Measurements from ENCODE around the gene NRROS.
"Not testable (repeated sequence)": the region's sequence is repeated elsewhere in the genome, so short reads cannot be mapped to it uniquely, and the experiment has no call there.

Gene NRROS

DNA sequence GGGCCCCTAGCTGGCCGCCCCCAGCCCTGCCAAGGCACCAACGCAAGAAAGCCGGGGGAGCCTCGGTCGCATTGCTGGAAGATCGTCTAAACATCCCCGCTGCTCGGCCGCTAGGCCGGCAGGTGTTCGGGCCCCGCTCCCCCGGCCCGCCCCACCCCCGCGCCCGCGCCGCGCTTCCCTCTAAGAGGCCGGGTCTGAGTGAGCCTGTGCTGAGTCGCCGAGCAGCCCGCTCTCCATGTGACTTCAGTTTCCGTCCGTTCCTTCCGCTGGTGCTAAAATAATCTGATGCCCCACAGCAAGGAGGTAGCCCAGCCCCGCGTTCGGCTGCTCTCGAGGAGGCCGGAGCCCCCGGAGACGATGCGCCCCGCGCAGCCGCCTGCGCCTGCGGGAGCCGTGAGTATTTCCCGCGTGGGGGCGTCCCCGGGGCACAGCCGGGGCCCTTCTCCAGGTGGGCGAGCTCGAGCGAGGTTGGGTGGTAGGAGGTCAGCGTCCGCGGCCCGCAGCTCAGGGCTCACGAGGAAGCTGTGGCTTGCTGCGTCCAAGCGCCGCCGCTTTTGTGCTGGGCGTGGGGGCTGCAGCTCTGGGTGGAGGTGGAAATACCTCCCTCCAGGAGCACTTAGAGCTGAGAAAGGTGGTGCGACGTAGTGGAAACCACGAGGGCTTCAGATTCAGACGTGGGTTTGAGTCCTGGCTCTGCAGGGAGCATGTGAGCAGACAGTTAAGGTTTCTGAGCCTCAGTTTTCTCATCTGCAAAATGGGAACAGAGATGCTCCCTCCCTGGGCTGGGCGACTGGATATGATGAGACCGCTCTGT is at the start of gene NRROS:
NRROS (plus strand) TSS at position 212 of the 814 bp plus-strand sequence. CDS start 14,846 bp downstream, outside the sequence.
- DNase-seq (ENCODE audit: low spot score), result peak; percentile 38

GRCh38 chr3:196590279-196590678 is 49.2 kb upstream of the NRROS start:
- DNase-seq (ENCODE audit: low spot score), result no peak

DNA sequence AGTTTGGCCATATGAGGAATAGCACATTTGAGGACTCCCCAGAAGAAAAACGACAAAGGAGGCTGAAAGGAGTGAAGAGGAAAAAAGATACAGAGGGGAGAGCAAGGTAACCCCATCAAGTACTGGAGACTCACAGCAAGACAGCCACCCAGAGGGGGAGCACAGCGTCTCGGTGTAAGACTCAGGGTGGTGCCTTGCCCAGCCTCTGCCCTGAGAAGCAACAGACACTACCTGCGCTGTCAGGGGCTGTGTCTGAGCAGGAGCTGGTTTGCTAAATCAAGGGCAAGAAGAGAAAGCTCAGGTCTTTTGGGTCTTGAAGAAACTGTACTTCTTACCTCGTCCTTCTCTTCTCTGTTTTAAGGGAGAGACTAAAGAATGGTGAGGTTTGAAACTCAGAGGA is 43.1 kb upstream of the NRROS start:
- DNase-seq (ENCODE audit: low spot score), result no peak

DNA sequence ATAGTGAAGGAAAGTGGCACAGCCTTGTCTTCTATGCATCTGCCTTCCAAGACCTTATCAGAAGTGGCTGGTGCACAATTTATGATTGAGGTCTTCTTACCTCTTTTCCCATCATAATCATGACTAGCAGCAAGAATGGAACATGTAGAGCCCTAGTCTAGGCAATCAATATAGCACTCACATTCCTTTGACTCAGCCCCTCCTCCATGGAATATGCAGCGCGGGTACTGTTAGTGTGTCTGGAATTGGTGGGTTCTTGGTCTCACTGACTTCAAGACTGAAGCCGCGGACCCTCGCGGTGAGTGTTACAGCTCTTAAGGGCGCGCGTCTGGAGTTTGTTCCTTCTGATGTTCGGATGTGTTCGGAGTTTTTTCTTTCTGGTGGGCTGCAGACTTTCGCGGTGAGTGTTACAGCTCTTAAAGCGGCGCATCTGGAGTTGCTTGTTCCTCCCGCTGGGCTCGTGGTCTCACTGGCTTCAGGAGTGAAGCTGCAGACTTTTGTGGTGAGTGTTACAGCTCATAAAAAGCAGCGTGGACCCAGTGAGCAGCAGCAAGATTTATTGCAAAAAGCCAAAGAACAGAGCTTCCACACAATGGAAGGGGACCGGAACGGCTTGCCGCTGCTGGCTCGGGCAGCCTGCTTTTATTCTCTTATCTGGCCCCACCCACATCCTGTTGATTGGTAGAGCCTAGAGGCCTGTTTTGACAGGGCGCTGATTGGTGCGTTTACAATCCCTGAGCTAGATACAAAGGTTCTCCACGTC is 41.3 kb upstream of the NRROS start:
- DNase-seq (ENCODE audit: low spot score), result not testable (repeated sequence)

GRCh38 chr3:196599734-196600128 is 39.8 kb upstream of the NRROS start:
- no peak for DNase-seq (ENCODE audit: low spot score)

- DNase-seq (ENCODE audit: low spot score), result no peak
These were observed 39.1 kb upstream of the NRROS start for GRCh38 chr3:196600359-196600758.

GRCh38 chr3:196602673-196603072 is 36.8 kb upstream of the NRROS start:
- DNase-seq (ENCODE audit: low spot score), result no peak

DNA sequence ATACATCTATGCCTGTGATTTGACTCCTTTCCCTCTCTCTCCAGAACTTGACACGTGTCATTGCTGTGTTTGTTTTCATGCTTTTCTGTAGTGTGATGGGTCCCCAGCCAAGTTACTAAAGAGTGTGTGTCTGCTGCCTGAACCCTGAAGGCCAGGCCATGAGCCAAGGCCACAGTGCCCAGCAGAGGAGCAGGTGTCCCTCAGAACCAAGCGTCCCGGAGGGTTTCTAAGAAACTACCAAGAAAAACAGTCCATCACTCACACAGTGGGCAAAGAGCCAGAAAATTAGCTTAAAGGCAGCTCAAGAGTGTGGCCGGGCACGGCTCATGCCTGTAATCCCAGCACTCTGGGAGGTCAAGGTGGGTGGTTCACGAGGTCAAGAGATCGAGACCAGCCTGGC is 35.8 kb upstream of the NRROS start:
- no peak for DNase-seq (ENCODE audit: low spot score)

- peak; percentile 29 for DNase-seq (ENCODE audit: low spot score)
These were observed 34.9 kb upstream of the NRROS start for GRCh38 chr3:196604548-196604947.

GRCh38 chr3:196608693-196609092 is 30.8 kb upstream of the NRROS start:
- no peak for DNase-seq (ENCODE audit: low spot score)

DNA sequence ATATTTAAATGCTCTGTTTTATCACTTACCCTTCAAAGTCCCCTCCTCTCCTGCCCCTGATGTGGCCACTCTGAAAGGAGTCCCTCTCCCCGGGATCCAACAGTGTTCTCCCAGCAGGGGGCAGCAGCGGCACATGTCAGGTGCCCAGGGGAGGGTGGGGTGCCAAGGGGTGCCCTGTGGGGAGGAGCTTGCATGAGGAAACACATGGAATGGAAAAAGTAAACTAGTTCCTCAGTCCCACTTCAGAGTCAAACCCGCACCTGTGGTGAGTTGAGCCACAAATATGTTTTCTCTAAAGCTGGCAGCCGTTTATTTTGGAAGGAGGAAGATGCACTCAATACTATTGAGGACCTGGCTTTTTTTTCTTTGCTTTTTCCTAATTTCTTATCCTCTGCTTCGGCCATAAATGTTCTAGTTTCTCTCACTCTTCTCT is 30.1 kb upstream of the NRROS start:
- peak; percentile 79 for DNase-seq (ENCODE audit: low spot score)

DNA sequence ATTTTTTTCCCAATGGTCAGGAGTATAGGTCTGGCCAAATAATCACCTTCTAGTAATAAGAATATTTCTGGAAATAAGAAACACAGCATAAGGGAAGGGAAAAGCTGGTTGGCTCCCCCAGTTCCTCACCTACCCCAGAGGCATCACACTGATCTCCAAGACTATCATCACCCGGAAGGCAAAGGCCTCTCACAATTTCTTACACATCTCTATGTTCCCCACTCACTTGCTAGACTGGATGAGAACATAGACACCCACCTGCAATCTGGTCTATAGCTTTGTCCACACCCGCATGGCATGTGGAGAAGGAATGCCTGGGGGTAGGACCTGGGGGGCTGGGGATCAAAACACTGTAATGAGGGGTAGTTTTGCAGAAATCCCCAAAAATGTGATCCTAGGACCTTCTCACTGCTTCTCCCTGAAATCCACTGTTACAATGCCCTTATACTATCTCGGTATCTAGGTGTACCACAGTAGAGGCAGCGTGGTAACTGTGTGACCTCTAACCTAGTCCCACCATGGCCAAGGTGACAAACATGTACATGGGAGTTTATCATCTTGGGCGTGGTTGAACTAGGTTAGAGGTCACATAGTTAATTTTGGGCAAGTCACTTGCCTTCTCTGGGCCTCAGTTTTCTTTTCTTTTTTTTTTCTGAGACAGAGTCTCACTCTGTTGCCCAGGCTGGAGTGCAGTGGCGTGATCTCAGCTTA is 29.5 kb upstream of the NRROS start:
- no peak for DNase-seq (ENCODE audit: low spot score)

DNA sequence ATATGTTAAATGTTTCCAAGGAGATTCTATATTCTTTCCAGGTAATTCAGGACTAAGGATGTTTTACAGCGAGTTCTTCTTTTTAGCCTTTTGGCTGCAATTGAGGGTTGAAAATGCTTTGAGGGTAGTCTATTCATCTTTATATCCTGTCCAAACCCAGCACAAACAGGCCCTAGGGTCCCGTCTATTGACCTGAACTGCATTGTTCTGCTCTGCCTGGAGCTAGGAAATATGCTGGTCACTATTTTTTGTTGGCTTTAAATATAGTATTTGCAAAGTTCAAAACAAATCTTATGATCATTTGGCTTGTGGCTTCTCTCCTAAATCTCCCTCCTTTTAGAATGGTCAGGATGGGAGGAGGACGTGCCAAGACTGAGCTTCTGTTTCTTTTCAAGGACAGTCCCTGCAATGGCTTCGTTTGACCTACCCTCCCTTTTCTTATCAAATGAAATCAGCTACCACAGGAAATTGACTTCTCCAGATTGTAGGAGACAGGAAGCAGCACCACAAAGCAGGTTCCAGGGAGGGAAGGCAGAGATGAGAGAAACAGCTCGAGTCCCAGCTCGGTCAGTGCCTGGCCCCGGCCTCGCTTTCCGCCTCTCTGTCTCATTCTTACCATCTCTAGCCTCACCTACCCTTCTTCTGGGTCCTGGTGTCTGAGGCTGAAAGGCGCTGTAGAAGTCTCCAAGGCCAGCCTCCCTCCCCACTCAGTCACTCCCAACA is 27.6 kb upstream of the NRROS start:
- DNase-seq (ENCODE audit: low spot score), result no peak

DNA sequence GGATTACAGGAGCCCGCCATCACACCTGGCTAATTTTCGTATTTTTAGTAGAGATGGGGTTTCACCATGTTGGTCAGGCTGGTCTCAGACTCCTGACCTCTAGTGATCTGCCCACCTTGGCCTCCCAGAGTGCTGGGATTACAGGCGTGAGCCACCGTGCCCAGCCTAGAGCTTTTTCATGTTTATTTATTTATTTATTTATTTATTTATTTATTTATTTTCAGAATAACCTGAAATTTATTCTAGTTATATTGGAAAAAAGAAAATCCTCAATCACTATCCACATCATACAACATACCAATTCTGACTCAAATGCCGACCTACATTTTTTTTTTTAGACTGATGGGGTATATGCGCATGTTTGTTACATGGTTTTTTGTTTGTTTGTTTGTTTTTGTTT is 24.3 kb upstream of the NRROS start:
- not testable (repeated sequence) for DNase-seq (ENCODE audit: low spot score)

DNA sequence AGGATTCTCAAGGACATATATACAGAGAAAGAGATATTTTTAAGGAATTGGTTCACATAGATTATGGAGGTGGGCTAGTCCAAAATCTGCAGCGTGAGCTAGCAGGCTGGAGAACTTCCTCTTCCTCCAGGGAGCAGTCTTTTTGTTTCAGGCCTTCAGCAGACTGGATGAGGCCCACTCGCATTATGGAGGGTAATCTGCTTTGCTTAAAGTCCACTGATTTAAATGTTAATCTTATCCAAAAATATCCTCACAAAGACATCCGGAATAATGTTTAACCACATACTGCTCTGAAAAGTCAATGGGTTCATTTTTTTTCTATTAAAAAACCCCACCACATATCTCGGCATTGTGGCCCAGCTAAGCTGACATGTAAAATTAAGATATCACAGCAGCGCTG is 22.2 kb upstream of the NRROS start:
- no peak for DNase-seq (ENCODE audit: low spot score)

- no peak for DNase-seq (ENCODE audit: low spot score)
These were observed 20.3 kb upstream of the NRROS start for GRCh38 chr3:196619223-196619622.

GRCh38 chr3:196619627-196620026 is 19.9 kb upstream of the NRROS start:
- not testable (repeated sequence) for DNase-seq (ENCODE audit: low spot score)

- DNase-seq (ENCODE audit: low spot score), result no peak
These were observed 19.3 kb upstream of the NRROS start for GRCh38 chr3:196620161-196620604.

GRCh38 chr3:196620684-196621083 is 18.8 kb upstream of the NRROS start:
- DNase-seq (ENCODE audit: low spot score), result no peak

- DNase-seq (ENCODE audit: low spot score), result no peak
These were observed 17.9 kb upstream of the NRROS start for GRCh38 chr3:196621611-196622010.

GRCh38 chr3:196624067-196624790 is 15.3 kb upstream of the NRROS start:
- DNase-seq (ENCODE audit: low spot score), result no peak

Measured in putamen (tissue), 1 donor.